K562 (cell line): ENCODE data around the gene CHMP4B. TPM values are rescaled to one million over a fixed set of nuclear protein-coding genes. Genes with fewer than 3 reads are reported as not detected.

Experiments
- CBX1 ChIP-seq: sonication (generic); IDR thresholded peaks from 2 replicates; pipeline ENCODE4 v1.6.1; 2016; ENCODE audit warnings: antibody characterized with exemption, low read depth, mild to moderate bottlenecking
- CREBBP ChIP-seq: IDR thresholded peaks from one replicate; pipeline ENCODE4 v1.6.1; 2012; ENCODE audit warnings: low read depth, mild to moderate bottlenecking, control low read depth, inconsistent platforms, low read length
- EP400 ChIP-seq: fragments of 450-650 bp; IDR thresholded peaks from 2 replicates; pipeline ENCODE4 v1.6.1; 2017; ENCODE audit warnings: antibody characterized with exemption, mild to moderate bottlenecking, moderate library complexity
- MIER1 ChIP-seq: fragments of 450-650 bp; IDR thresholded peaks from 2 replicates; pipeline ENCODE4 v1.6.1; 2016; ENCODE audit warnings: antibody characterized with exemption, mild to moderate bottlenecking, low read depth
- MYC ChIP-seq, 2 experiments: fragments of 250-450 bp in 1 of 2; sonication (Bioruptor Pico) in 1 of 2; IDR thresholded peaks; 2 replicates each; pipeline versions ENCODE4 v1.5.1 to v1.6.1; 2012 to 2021; ENCODE audit warnings: low read depth in 2 of 2, borderline replicate concordance in 1 of 2, improper control_type of control experiment in 1 of 2, low read length in 1 of 2, mild to moderate bottlenecking in 1 of 2, moderate library complexity in 1 of 2
- PHF20 ChIP-seq: fragments of 450-650 bp; IDR thresholded peaks from 2 replicates; pipeline ENCODE4 v1.6.1; 2018; ENCODE audit not compliant: partially characterized antibody
- RBM14 ChIP-seq: fragments of 200-400 bp; formaldehyde crosslinking; IDR thresholded peaks from 2 replicates; pipeline ENCODE4 v1.6.1; 2018; ENCODE audit warnings: low read depth, mild to moderate bottlenecking, low read length, moderate library complexity, borderline replicate concordance; ENCODE audit not compliant: insufficient read depth
- RFX1 ChIP-seq: fragments of 450-650 bp; IDR thresholded peaks from 2 replicates; pipeline ENCODE4 v1.6.1; 2016; ENCODE audit warnings: mild to moderate bottlenecking, moderate library complexity
- ZNF717 ChIP-seq: fragments of 250-450 bp; sonication (Bioruptor Pico); IDR thresholded peaks from 2 replicates; pipeline ENCODE4 v1.5.0; 2021
- polyA plus RNA-seq, 8 experiments: library from polyadenylated mRNA; depleted of rRNA in 4 of 8; stranded (reverse) in 5 of 8; unstranded in 3 of 8; fragments of >200 nt; fragmentation: Nextera tagmentation in 2 of 8; fragmentation: Illumina TruSeq in 1 of 8; extraction: Ambion mirVana in 2 of 8; extraction: Trizol in 1 of 8; gene quantifications; 2 replicates each; pipeline versions ENCODE4 v1.2.1 to v1.2.3, GENCODE V29; 2011 to 2014; ENCODE audit warnings: inconsistent platforms in 1 of 8, missing spikeins in 1 of 8
- total RNA-seq, 7 experiments: library from RNA; depleted of rRNA in 6 of 7; stranded (reverse); fragments of >200 nt in 6 of 7; fragmentation: Illumina TruSeq in 2 of 7; extraction: Trizol in 2 of 7; gene quantifications; 2 replicates each; pipeline versions ENCODE4 v1.2.1 to v1.2.3, GENCODE V29; 2011 to 2021; ENCODE audit warnings: low replicate concordance in 1 of 7
- TF ChIP-seq, protein P1 (sequence below): fragments of 450-650 bp; formaldehyde crosslinking; IDR thresholded peaks from 2 replicates; pipeline ENCODE4 v1.4.0; 2022; ENCODE audit warnings: missing genetic modification characterization
- TF ChIP-seq, protein P2 (sequence below): fragments of 450-650 bp; formaldehyde crosslinking; IDR thresholded peaks from 2 replicates; pipeline ENCODE4 v1.4.0; 2020; ENCODE audit warnings: mild to moderate bottlenecking, moderate library complexity
- TF ChIP-seq, protein P3 (sequence below): sonication (generic); formaldehyde crosslinking; IDR thresholded peaks from 2 replicates; pipeline ENCODE4 v1.8.0; 2022; ENCODE audit warnings: mild to moderate bottlenecking, missing genetic modification reagents
- TF ChIP-seq, protein P4 (sequence below): fragments of 450-650 bp; IDR thresholded peaks from 2 replicates; pipeline ENCODE4 v1.6.1; 2016; ENCODE audit warnings: borderline replicate concordance
- TF ChIP-seq, protein P5 (sequence below): fragments of 250-450 bp; sonication (Bioruptor Pico); IDR thresholded peaks from 2 replicates; pipeline ENCODE4 v1.8.0; 2021; ENCODE audit warnings: moderate library complexity, mild to moderate bottlenecking, inconsistent platforms

Gene CHMP4B
- total and polyA plus RNA-seq, 9 of the 15 experiments (the other 6 are each of a cell fraction or from before 2014, with no cell fraction given), result 1.8 to 64.7 (median 31.8) TPM

DNA sequence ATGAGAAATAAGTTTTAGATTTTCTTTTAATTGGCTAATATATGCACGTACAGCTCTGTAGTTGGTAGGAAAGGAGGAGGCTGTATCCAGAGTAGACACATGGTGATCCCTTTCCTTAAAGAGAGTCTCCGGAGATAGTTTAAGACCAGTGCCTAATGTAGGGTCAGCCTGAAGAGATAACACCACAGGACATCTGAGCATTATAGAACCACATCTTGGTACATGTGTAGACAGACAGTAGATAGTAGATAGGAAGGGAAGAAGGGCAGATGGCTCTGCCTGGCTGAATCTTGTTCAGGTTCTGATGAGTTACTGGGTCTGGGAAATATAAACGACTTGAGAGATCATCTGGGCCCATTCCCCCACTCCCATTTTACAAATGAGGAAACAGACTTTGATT is 18.5 kb downstream of the CHMP4B start (continued):
- TF ChIP-seq RFX1 (no peak), ZNF717 (CRISPR knock-in tag) (no peak), MYC (IDR thresholded peaks at IDR 0.05; ENCODE audit: low read depth, low read length) (0 out of 2 replicates have a peak, but pooled peaks have one; percentile 16), MYC (CRISPR knock-in tag; IDR thresholded peaks at IDR 0.05; ENCODE audit: borderline replicate concordance, low read depth) (no peak), CBX1 (no peak), PHF20 (no peak), RBM14 (no peak), CREBBP (no peak), MIER1 (no peak), EP400 (no peak)
- TF ChIP-seq, protein P1, sequence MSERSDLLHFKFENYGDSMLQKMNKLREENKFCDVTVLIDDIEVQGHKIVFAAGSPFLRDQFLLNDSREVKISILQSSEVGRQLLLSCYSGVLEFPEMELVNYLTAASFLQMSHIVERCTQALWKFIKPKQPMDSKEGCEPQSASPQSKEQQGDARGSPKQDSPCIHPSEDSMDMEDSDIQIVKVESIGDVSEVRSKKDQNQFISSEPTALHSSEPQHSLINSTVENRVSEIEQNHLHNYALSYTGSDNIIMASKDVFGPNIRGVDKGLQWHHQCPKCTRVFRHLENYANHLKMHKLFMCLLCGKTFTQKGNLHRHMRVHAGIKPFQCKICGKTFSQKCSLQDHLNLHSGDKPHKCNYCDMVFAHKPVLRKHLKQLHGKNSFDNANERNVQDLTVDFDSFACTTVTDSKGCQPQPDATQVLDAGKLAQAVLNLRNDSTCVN, result no peak
- TF ChIP-seq, protein P2, sequence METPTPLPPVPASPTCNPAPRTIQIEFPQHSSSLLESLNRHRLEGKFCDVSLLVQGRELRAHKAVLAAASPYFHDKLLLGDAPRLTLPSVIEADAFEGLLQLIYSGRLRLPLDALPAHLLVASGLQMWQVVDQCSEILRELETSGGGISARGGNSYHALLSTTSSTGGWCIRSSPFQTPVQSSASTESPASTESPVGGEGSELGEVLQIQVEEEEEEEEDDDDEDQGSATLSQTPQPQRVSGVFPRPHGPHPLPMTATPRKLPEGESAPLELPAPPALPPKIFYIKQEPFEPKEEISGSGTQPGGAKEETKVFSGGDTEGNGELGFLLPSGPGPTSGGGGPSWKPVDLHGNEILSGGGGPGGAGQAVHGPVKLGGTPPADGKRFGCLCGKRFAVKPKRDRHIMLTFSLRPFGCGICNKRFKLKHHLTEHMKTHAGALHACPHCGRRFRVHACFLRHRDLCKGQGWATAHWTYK (CRISPR knock-in tag), result no peak
- TF ChIP-seq, protein P3, sequence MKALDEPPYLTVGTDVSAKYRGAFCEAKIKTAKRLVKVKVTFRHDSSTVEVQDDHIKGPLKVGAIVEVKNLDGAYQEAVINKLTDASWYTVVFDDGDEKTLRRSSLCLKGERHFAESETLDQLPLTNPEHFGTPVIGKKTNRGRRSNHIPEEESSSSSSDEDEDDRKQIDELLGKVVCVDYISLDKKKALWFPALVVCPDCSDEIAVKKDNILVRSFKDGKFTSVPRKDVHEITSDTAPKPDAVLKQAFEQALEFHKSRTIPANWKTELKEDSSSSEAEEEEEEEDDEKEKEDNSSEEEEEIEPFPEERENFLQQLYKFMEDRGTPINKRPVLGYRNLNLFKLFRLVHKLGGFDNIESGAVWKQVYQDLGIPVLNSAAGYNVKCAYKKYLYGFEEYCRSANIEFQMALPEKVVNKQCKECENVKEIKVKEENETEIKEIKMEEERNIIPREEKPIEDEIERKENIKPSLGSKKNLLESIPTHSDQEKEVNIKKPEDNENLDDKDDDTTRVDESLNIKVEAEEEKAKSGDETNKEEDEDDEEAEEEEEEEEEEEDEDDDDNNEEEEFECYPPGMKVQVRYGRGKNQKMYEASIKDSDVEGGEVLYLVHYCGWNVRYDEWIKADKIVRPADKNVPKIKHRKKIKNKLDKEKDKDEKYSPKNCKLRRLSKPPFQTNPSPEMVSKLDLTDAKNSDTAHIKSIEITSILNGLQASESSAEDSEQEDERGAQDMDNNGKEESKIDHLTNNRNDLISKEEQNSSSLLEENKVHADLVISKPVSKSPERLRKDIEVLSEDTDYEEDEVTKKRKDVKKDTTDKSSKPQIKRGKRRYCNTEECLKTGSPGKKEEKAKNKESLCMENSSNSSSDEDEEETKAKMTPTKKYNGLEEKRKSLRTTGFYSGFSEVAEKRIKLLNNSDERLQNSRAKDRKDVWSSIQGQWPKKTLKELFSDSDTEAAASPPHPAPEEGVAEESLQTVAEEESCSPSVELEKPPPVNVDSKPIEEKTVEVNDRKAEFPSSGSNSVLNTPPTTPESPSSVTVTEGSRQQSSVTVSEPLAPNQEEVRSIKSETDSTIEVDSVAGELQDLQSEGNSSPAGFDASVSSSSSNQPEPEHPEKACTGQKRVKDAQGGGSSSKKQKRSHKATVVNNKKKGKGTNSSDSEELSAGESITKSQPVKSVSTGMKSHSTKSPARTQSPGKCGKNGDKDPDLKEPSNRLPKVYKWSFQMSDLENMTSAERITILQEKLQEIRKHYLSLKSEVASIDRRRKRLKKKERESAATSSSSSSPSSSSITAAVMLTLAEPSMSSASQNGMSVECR (CRISPR knock-in tag), result no peak
- TF ChIP-seq, protein P4, sequence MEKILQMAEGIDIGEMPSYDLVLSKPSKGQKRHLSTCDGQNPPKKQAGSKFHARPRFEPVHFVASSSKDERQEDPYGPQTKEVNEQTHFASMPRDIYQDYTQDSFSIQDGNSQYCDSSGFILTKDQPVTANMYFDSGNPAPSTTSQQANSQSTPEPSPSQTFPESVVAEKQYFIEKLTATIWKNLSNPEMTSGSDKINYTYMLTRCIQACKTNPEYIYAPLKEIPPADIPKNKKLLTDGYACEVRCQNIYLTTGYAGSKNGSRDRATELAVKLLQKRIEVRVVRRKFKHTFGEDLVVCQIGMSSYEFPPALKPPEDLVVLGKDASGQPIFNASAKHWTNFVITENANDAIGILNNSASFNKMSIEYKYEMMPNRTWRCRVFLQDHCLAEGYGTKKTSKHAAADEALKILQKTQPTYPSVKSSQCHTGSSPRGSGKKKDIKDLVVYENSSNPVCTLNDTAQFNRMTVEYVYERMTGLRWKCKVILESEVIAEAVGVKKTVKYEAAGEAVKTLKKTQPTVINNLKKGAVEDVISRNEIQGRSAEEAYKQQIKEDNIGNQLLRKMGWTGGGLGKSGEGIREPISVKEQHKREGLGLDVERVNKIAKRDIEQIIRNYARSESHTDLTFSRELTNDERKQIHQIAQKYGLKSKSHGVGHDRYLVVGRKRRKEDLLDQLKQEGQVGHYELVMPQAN, result no peak
- TF ChIP-seq, protein P5, sequence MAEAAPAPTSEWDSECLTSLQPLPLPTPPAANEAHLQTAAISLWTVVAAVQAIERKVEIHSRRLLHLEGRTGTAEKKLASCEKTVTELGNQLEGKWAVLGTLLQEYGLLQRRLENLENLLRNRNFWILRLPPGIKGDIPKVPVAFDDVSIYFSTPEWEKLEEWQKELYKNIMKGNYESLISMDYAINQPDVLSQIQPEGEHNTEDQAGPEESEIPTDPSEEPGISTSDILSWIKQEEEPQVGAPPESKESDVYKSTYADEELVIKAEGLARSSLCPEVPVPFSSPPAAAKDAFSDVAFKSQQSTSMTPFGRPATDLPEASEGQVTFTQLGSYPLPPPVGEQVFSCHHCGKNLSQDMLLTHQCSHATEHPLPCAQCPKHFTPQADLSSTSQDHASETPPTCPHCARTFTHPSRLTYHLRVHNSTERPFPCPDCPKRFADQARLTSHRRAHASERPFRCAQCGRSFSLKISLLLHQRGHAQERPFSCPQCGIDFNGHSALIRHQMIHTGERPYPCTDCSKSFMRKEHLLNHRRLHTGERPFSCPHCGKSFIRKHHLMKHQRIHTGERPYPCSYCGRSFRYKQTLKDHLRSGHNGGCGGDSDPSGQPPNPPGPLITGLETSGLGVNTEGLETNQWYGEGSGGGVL (CRISPR knock-in tag), result no peak
